Prostate gland (tissue), 2 donors: ENCODE results near the gene DISP3.

Experiments
- POLR2AphosphoS5 ChIP-seq: sonication (generic); formaldehyde crosslinking; IDR thresholded peaks from one replicate; pipeline ENCODE4 v1.6.1; 2017; ENCODE audit warnings: antibody characterized with exemption
- TF ChIP-seq, protein P1 (sequence below), 4 experiments: fragments of 200-600 bp in 2 of 4; fragments of 450-650 bp in 2 of 4; sonication (generic) in 2 of 4; IDR thresholded peaks; 1 replicate in 3 of 4; 2 replicates in 1 of 4; pipeline ENCODE4 v1.5.1; 2016 to 2019; ENCODE audit warnings: antibody characterized with exemption in 4 of 4, mild to moderate bottlenecking in 2 of 4, moderate library complexity in 2 of 4

DNA sequence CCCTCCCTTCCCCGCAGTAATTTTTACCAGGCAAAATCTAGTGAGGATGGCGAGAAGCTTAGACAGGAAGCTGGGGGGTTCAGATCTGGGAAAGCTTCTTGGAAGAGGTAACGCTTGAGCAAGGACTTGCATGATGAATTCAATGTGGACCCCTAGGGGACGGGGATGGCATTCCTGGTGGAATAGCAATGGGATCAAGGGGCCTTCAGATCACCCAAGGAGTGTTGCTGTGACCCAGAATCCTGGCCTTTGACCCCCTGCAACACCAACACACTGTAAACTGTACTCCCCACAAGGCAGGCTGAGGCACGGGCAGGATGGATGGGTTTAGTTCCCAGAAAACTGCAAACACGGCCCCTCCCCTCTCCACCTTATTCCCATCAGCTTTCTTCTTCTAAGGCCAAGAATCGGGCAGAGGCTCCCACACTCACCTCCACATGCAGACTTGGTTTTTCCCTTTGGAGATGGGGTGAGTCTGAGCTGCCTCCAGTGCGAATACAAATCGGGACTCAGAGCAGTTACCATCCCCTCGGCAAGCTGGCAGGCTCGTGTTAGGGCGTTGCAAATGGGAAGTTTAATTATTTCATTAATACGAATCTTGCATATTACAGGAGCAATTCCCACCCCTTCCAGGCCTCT is 20.1 kb downstream of the DISP3 start:
- TF ChIP-seq, protein P1, sequence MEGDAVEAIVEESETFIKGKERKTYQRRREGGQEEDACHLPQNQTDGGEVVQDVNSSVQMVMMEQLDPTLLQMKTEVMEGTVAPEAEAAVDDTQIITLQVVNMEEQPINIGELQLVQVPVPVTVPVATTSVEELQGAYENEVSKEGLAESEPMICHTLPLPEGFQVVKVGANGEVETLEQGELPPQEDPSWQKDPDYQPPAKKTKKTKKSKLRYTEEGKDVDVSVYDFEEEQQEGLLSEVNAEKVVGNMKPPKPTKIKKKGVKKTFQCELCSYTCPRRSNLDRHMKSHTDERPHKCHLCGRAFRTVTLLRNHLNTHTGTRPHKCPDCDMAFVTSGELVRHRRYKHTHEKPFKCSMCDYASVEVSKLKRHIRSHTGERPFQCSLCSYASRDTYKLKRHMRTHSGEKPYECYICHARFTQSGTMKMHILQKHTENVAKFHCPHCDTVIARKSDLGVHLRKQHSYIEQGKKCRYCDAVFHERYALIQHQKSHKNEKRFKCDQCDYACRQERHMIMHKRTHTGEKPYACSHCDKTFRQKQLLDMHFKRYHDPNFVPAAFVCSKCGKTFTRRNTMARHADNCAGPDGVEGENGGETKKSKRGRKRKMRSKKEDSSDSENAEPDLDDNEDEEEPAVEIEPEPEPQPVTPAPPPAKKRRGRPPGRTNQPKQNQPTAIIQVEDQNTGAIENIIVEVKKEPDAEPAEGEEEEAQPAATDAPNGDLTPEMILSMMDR (IDR thresholded peaks at IDR 0.05) = no peak
- TF ChIP-seq POLR2AphosphoS5 = no peak
